ENCODE results near the gene UST.

Gene UST

GRCh38 chr6:149061930-149062329 is 315.1 kb downstream of the UST start:
- peaks cover 10% of the 10 kb centered on the region for H3K4me1 ChIP-seq (ENCODE audit: control insufficient read depth, insufficient read depth, low read length)
- no peaks in the 10 kb centered on the region for H3K36me3 ChIP-seq (ENCODE audit: control insufficient read depth, insufficient read depth, low read length)
- no peak overlapping the region for H3K9ac ChIP-seq (ENCODE audit: low read length)
- no peak overlapping the region for H3K4me3 ChIP-seq (ENCODE audit: low read depth, low read length)
- H3K27me3 ChIP-seq (ENCODE audit: control insufficient read depth, insufficient read depth, low read length): no peaks in the 10 kb centered on the region
- H3K27ac ChIP-seq (ENCODE audit: low read depth, low read length): no peak overlapping the region
- H3K9me3 ChIP-seq (ENCODE audit: control insufficient read depth, insufficient read depth, low read depth, low read length): no peaks in the 10 kb centered on the region

GRCh38 chr6:149062653-149063348 is 316.0 kb downstream of the UST start:
- H3K9me3 ChIP-seq (ENCODE audit: control insufficient read depth, insufficient read depth, low read depth, low read length): no peaks in the 10 kb centered on the region
- H3K27ac ChIP-seq (ENCODE audit: low read depth, low read length): no peak overlapping the region
- H3K9ac ChIP-seq (ENCODE audit: low read length): no peak overlapping the region
- H3K4me3 ChIP-seq (ENCODE audit: low read depth, low read length): no peak overlapping the region
- H3K36me3 ChIP-seq (ENCODE audit: control insufficient read depth, insufficient read depth, low read length): no peaks in the 10 kb centered on the region
- no peaks in the 10 kb centered on the region for H3K27me3 ChIP-seq (ENCODE audit: control insufficient read depth, insufficient read depth, low read length)
- peaks cover 10% of the 10 kb centered on the region for H3K4me1 ChIP-seq (ENCODE audit: control insufficient read depth, insufficient read depth, low read length)

GRCh38 chr6:149063468-149063867 is 316.6 kb downstream of the UST start:
- Histone ChIP-seq H3K4me1 (ENCODE audit: control insufficient read depth, insufficient read depth, low read length) (peaks cover 10% of the 10 kb centered on the region), H3K27ac (ENCODE audit: low read depth, low read length) (no peak overlapping the region), H3K4me3 (ENCODE audit: low read depth, low read length) (no peak overlapping the region), H3K36me3 (ENCODE audit: control insufficient read depth, insufficient read depth, low read length) (0 out of 2 replicates have a peak, but pooled peaks cover 3% of the 10 kb centered on the region), H3K9me3 (ENCODE audit: control insufficient read depth, insufficient read depth, low read depth, low read length) (no peaks in the 10 kb centered on the region), H3K9ac (ENCODE audit: low read length) (no peak overlapping the region), H3K27me3 (ENCODE audit: control insufficient read depth, insufficient read depth, low read length) (no peaks in the 10 kb centered on the region)

DNA sequence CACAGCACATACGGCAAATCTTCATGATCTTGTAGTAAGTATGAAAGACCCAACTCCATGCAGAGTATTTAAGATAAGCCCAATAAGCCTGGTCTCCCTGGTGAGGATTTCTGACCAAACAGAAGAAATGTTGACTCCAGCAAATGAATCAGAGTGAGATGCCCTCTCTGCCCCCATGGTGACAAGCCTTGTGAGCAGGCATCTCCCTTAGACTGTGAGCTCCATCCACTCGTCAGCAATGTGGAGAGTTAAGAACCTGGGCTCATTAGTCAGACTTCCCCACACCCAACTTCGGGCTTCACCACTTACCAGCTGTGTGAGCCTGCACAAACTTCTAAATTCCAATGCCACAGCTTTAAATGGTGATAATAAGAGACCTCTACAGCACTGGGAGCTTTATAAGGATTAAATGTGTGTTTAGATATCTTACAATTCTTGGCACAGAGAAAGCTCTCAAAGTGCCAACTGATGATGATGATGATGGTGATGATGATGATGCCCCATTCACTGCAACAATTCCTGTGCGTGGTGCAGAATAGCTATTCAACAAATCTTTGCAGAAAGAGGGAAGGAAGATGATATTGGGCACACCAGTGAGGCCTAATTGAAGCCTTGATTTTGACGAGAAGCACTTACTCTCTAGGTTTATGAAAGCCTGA is 317.3 kb downstream of the UST start:
- Histone ChIP-seq H3K9me3 (ENCODE audit: control insufficient read depth, insufficient read depth, low read depth, low read length) (no peaks in the 10 kb centered on the region), H3K9ac (ENCODE audit: low read length) (no peak overlapping the region), H3K27me3 (ENCODE audit: control insufficient read depth, insufficient read depth, low read length) (no peaks in the 10 kb centered on the region), H3K36me3 (ENCODE audit: control insufficient read depth, insufficient read depth, low read length) (peaks cover 3% of the 10 kb centered on the region; the same call in 1 of the 2 replicates), H3K4me1 (ENCODE audit: control insufficient read depth, insufficient read depth, low read length) (peaks cover 7% of the 10 kb centered on the region), H3K27ac (ENCODE audit: low read depth, low read length) (no peak overlapping the region), H3K4me3 (ENCODE audit: low read depth, low read length) (no peak overlapping the region)

DNA sequence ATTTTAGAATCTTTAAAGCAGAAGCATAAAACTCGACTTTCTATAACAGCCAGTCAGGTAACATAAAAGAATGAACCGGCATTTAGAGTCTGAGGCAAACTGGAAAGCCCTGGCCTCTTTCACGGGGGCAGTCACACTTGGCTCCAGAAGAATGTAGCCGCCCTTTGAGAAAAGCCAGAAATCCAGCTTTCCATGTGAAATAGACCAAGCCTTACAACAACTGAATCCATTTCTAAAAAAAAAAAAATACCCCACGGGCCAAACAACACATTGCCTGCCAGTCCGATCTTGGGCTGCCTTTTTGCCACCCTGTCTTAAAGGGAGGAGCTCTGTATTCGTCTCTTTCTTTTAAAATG is 317.8 kb downstream of the UST start:
- H3K9ac ChIP-seq (ENCODE audit: low read length): no peak overlapping the region
- no peak overlapping the region for H3K27ac ChIP-seq (ENCODE audit: low read depth, low read length)
- no peaks in the 10 kb centered on the region for H3K9me3 ChIP-seq (ENCODE audit: control insufficient read depth, insufficient read depth, low read depth, low read length)
- no peaks in the 10 kb centered on the region for H3K27me3 ChIP-seq (ENCODE audit: control insufficient read depth, insufficient read depth, low read length)
- peaks cover 3% of the 10 kb centered on the region; the same call in 1 of the 2 replicates for H3K36me3 ChIP-seq (ENCODE audit: control insufficient read depth, insufficient read depth, low read length)
- no peak overlapping the region for H3K4me3 ChIP-seq (ENCODE audit: low read depth, low read length)
- H3K4me1 ChIP-seq (ENCODE audit: control insufficient read depth, insufficient read depth, low read length): peaks cover 3% of the 10 kb centered on the region; the same call in 1 of the 2 replicates

DNA sequence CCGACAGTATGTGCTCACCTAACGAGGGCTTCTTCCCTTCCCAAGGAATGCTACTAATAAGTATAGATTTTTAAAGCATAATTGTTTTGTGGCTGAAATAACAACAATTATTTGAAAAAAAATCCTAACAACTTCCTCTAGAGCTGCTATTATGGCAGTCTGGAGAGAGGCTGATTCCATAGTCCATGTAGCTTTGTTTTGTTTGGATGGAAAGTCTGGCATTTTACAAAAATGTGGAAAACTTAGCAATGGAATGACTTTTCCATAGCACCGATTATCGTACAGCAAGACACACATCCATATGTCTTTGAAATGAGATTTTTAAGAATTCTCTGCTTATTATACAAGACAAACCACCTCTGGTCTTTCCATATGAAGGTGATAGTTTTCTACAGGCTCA is 318.3 kb downstream of the UST start:
- Histone ChIP-seq H3K27ac (ENCODE audit: low read depth, low read length) (no peak overlapping the region), H3K9me3 (ENCODE audit: control insufficient read depth, insufficient read depth, low read depth, low read length) (no peaks in the 10 kb centered on the region), H3K27me3 (ENCODE audit: control insufficient read depth, insufficient read depth, low read length) (no peaks in the 10 kb centered on the region), H3K4me3 (ENCODE audit: low read depth, low read length) (no peak overlapping the region), H3K4me1 (ENCODE audit: control insufficient read depth, insufficient read depth, low read length) (no peaks in the 10 kb centered on the region), H3K36me3 (ENCODE audit: control insufficient read depth, insufficient read depth, low read length) (peaks cover 3% of the 10 kb centered on the region; the same call in 1 of the 2 replicates), H3K9ac (ENCODE audit: low read length) (no peak overlapping the region)

GRCh38 chr6:149065658-149066556 is 319.1 kb downstream of the UST start:
- H3K27me3 ChIP-seq (ENCODE audit: control insufficient read depth, insufficient read depth, low read length): no peaks in the 10 kb centered on the region
- no peak overlapping the region for H3K4me3 ChIP-seq (ENCODE audit: low read depth, low read length)
- H3K9ac ChIP-seq (ENCODE audit: low read length): no peak overlapping the region
- no peaks in the 10 kb centered on the region for H3K9me3 ChIP-seq (ENCODE audit: control insufficient read depth, insufficient read depth, low read depth, low read length)
- no peak overlapping the region for H3K27ac ChIP-seq (ENCODE audit: low read depth, low read length)
- H3K36me3 ChIP-seq (ENCODE audit: control insufficient read depth, insufficient read depth, low read length): peaks cover 3% of the 10 kb centered on the region; the same call in 1 of the 2 replicates
- H3K4me1 ChIP-seq (ENCODE audit: control insufficient read depth, insufficient read depth, low read length): no peaks in the 10 kb centered on the region

GRCh38 chr6:149071997-149072396 is 325.2 kb downstream of the UST start:
- no peak overlapping the region for H3K9ac ChIP-seq (ENCODE audit: low read length)
- no peaks in the 10 kb centered on the region for H3K27me3 ChIP-seq (ENCODE audit: control insufficient read depth, insufficient read depth, low read length)
- no peak overlapping the region for H3K27ac ChIP-seq (ENCODE audit: low read depth, low read length)
- peaks cover 35% of the 10 kb centered on the region for H3K36me3 ChIP-seq (ENCODE audit: control insufficient read depth, insufficient read depth, low read length)
- H3K9me3 ChIP-seq (ENCODE audit: control insufficient read depth, insufficient read depth, low read depth, low read length): no peaks in the 10 kb centered on the region
- H3K4me1 ChIP-seq (ENCODE audit: control insufficient read depth, insufficient read depth, low read length): no peaks in the 10 kb centered on the region
- H3K4me3 ChIP-seq (ENCODE audit: low read depth, low read length): no peak overlapping the region

DNA sequence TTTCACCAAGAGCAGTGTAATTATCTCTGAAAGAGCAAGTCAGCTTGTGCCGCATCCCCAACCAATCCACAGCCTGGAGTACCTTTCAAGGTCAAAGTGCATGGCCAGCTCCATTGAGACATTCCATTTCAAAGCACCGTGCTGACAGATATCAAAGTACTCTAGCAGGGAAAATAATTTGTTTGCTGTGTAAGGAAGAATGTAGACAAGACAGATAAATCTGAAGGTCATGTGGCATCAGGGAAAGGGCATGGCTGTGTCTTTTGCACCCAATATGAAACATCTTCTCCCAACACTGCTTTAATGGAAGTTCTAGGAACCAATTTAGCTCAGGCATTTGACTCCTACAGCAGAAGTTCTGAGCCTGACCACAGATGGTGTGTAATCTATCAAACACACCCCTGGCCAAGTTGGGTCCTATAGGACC is 328.0 kb downstream of the UST start:
- no peaks in the 10 kb centered on the region for H3K27me3 ChIP-seq (ENCODE audit: control insufficient read depth, insufficient read depth, low read length)
- H3K4me1 ChIP-seq (ENCODE audit: control insufficient read depth, insufficient read depth, low read length): peaks cover under 1% of the 10 kb centered on the region; the same call in 1 of the 2 replicates
- H3K36me3 ChIP-seq (ENCODE audit: control insufficient read depth, insufficient read depth, low read length): peaks cover 38% of the 10 kb centered on the region
- H3K27ac ChIP-seq (ENCODE audit: low read depth, low read length): no peak overlapping the region
- no peak overlapping the region for H3K9ac ChIP-seq (ENCODE audit: low read length)
- H3K4me3 ChIP-seq (ENCODE audit: low read depth, low read length): no peak overlapping the region
- H3K9me3 ChIP-seq (ENCODE audit: control insufficient read depth, insufficient read depth, low read depth, low read length): no peaks in the 10 kb centered on the region

- Histone ChIP-seq H3K4me1 (ENCODE audit: control insufficient read depth, insufficient read depth, low read length) (peaks cover 5% of the 10 kb centered on the region; the same call in 1 of the 2 replicates), H3K36me3 (ENCODE audit: control insufficient read depth, insufficient read depth, low read length) (peaks cover 38% of the 10 kb centered on the region), H3K4me3 (ENCODE audit: low read depth, low read length) (no peak overlapping the region), H3K27me3 (ENCODE audit: control insufficient read depth, insufficient read depth, low read length) (no peaks in the 10 kb centered on the region), H3K27ac (ENCODE audit: low read depth, low read length) (no peak overlapping the region), H3K9ac (ENCODE audit: low read length) (no peak overlapping the region), H3K9me3 (ENCODE audit: control insufficient read depth, insufficient read depth, low read depth, low read length) (no peaks in the 10 kb centered on the region)
These were observed 329.0 kb downstream of the UST start for GRCh38 chr6:149075616-149076354.
